Uterus (tissue), 2 donors: ENCODE results near the gene SLC39A7.
"Not testable (repeated sequence)": the region's sequence is repeated elsewhere in the genome, so short reads cannot be mapped to it uniquely, and the experiment has no call there.

Experiments used
- POLR2A ChIP-seq, 2 donors: fragments of 450-650 bp; IDR thresholded peaks; one replicate each; pipeline ENCODE4 v1.6.1; 2016; ENCODE audit warnings: antibody characterized with exemption in 2 of 2, mild to moderate bottlenecking in 1 of 2, moderate library complexity in 1 of 2
- TF ChIP-seq, protein P1 (sequence below), 4 experiments: fragments of 200-600 bp in 2 of 4; fragments of 450-650 bp in 2 of 4; sonication (generic) in 2 of 4; IDR thresholded peaks; one replicate each; pipeline ENCODE4 v1.5.1; 2016 to 2019; ENCODE audit warnings: antibody characterized with exemption in 4 of 4, mild to moderate bottlenecking in 2 of 4, moderate library complexity in 1 of 4

DNA sequence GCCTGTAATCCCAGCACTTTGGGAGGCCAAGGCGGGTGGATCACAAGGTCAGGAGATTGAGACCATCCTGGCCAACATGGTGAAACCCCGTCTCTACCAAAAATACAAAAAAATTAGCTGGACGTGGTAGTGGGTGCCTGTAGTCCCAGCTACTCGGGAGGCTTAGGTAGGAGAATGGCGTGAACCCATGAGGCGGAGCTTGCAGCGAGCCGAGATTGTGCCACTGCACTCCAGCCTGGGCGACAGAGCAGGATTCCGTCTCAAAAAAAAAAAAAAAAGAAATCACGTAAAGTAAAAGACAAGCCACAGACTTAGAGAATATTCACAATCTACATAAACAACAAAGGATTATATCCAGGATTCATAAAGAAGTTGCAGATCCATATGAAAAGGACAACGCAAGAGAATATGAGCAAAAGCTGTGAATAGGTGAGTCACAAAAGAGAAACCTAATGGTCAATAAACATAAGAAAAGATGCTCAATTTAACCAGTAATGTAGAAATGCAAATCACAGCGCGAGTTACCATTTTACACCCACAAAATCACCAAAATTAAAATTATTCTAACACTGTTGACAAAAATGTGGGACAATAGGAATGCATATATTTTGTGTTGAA is 25.9 kb downstream of the SLC39A7 start:
- TF ChIP-seq, protein P1, sequence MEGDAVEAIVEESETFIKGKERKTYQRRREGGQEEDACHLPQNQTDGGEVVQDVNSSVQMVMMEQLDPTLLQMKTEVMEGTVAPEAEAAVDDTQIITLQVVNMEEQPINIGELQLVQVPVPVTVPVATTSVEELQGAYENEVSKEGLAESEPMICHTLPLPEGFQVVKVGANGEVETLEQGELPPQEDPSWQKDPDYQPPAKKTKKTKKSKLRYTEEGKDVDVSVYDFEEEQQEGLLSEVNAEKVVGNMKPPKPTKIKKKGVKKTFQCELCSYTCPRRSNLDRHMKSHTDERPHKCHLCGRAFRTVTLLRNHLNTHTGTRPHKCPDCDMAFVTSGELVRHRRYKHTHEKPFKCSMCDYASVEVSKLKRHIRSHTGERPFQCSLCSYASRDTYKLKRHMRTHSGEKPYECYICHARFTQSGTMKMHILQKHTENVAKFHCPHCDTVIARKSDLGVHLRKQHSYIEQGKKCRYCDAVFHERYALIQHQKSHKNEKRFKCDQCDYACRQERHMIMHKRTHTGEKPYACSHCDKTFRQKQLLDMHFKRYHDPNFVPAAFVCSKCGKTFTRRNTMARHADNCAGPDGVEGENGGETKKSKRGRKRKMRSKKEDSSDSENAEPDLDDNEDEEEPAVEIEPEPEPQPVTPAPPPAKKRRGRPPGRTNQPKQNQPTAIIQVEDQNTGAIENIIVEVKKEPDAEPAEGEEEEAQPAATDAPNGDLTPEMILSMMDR (IDR thresholded peaks at IDR 0.05), result not testable (repeated sequence)
- not testable (repeated sequence) for TF ChIP-seq POLR2A (IDR thresholded peaks at IDR 0.05)
